CD8-positive, alpha-beta memory T cell (primary cell): ENCODE results near the gene CFI. TPM values are rescaled to one million over a fixed set of nuclear protein-coding genes. Genes with fewer than 3 reads are reported as not detected.
A peak's percentile ranks its signal among the peaks of the same experiment; 100 is the strongest.

ENCODE experiments used
- CTCF ChIA-PET: fragments of 350-600 bp; sonication (Branson Sonifier 250); formaldehyde crosslinking; loops from one replicate; lab custom pipeline; 2021; ENCODE audit warnings: antibody characterized with exemption; lab: Charles Lee
- POLR2A ChIA-PET: fragments of 350-600 bp; sonication (Branson Sonifier 250); formaldehyde crosslinking; loops from one replicate; lab custom pipeline; 2021; ENCODE audit warnings: antibody characterized with exemption; lab: Charles Lee
- DNase-seq, 5 donors: peaks; one replicate each; pipeline versions ENCODE4 v3.0.0 to v3.0.0-alpha.2; 2020 to 2022; ENCODE audit warnings: mixed read lengths in 1 of 5
- H3K27ac ChIP-seq: one replicate; pipeline ENCODE4 v1.7.0; 2013; ENCODE audit warnings: low read depth, mild to moderate bottlenecking, low read length, moderate library complexity
- H3K27me3 ChIP-seq: 2 replicates; pipeline ENCODE4 v1.7.0; 2013; ENCODE audit warnings: low read length, mild to moderate bottlenecking; ENCODE audit not compliant: insufficient read depth, poor library complexity, severe bottlenecking
- H3K36me3 ChIP-seq: 2 replicates; pipeline ENCODE4 v1.7.0; 2013; ENCODE audit warnings: mild to moderate bottlenecking, low read length, moderate library complexity; ENCODE audit not compliant: insufficient read depth
- H3K4me1 ChIP-seq: 2 replicates; pipeline ENCODE4 v1.7.0; 2013; ENCODE audit warnings: mild to moderate bottlenecking, low read length, moderate library complexity; ENCODE audit not compliant: insufficient read depth
- H3K4me3 ChIP-seq: 2 replicates; pipeline ENCODE4 v1.7.0; 2013; ENCODE audit warnings: mild to moderate bottlenecking, low read length
- H3K9me3 ChIP-seq: 2 replicates; pipeline ENCODE4 v1.7.0; 2013; ENCODE audit warnings: mild to moderate bottlenecking, low read length
- H3K27ac Mint-ChIP-seq, 8 donors: one replicate each; pipeline ENCODE4 v1.8.0; 2020 to 2021; ENCODE audit warnings: mixed read lengths in 8 of 8, mild to moderate bottlenecking in 6 of 8, inconsistent platforms in 3 of 8, moderate library complexity in 3 of 8
- H3K27me3 Mint-ChIP-seq, 2 donors: one replicate each; pipeline ENCODE4 v1.8.0; 2020 to 2021; ENCODE audit warnings: mixed read lengths in 2 of 2, mild to moderate bottlenecking in 1 of 2, moderate library complexity in 1 of 2
- H3K36me3 Mint-ChIP-seq, 3 donors: one replicate each; pipeline ENCODE4 v1.8.0; 2020 to 2021; ENCODE audit warnings: mixed read lengths in 3 of 3, inconsistent platforms in 1 of 3, mild to moderate bottlenecking in 1 of 3
- H3K4me1 Mint-ChIP-seq, 3 donors: one replicate each; pipeline ENCODE4 v1.8.0; 2020 to 2021; ENCODE audit warnings: mixed read lengths in 3 of 3, inconsistent platforms in 1 of 3, mild to moderate bottlenecking in 1 of 3
- H3K4me3 Mint-ChIP-seq, 7 donors: one replicate each; pipeline ENCODE4 v1.8.0; 2020 to 2021; ENCODE audit warnings: mixed read lengths in 7 of 7, mild to moderate bottlenecking in 6 of 7, moderate library complexity in 4 of 7, inconsistent platforms in 2 of 7
- H3K9me3 Mint-ChIP-seq, 5 donors: one replicate each; pipeline ENCODE4 v1.8.0; 2020 to 2022; ENCODE audit warnings: mixed read lengths in 5 of 5, mild to moderate bottlenecking in 3 of 5, moderate library complexity in 2 of 5, inconsistent platforms in 1 of 5
- polyA plus RNA-seq: library from polyadenylated mRNA; unstranded; fragments of 300-500 nt; fragmentation: Illumina TruSeq; gene quantifications from one replicate; pipeline ENCODE4 v1.2.3, GENCODE V29; 2021
- total RNA-seq, 2 experiments: library from RNA; stranded (reverse); gene quantifications; one replicate each; pipeline ENCODE4 v1.2.3, GENCODE V29; 2021

Gene CFI
- total RNA-seq (under 1 TPM in 1 of 2 experiments, not detected in 1; 0.13 TPM), polyA plus RNA-seq (not detected)

GRCh38 chr4:109801895-109802319, at the start of gene CFI:
Gene CFI (minus strand): TSS chr4:109801999. CDS start chr4:109801971, 28 bp downstream.
- Mint-ChIP-seq H3K27ac (no peak within 1 kb of the TSS), H3K9me3 (no peaks in the 10 kb centered on the region), H3K27me3 (peaks cover 7 to 15% of the 10 kb centered on the region in 2 donors), H3K4me3 (no peak within 1 kb of the TSS), H3K36me3 (no peaks in the 10 kb centered on the region), H3K4me1 (no peaks in the 10 kb centered on the region)
- Histone ChIP-seq H3K27ac (no peak within 1 kb of the TSS), H3K9me3 (no peaks in the 10 kb centered on the region), H3K4me3 (no peak within 1 kb of the TSS), H3K36me3 (no peaks in the 10 kb centered on the region), H3K27me3 (no peaks in the 10 kb centered on the region), H3K4me1 (no peaks in the 10 kb centered on the region)
- ChIA-PET POLR2A (no interaction called here), CTCF (no interaction called here)
- no peak for DNase-seq

GRCh38 chr4:109850601-109851000, 48.8 kb upstream of the CFI start:
- ChIA-PET POLR2A (no interaction called here), CTCF (no interaction called here)
- Histone ChIP-seq H3K4me3 (no peak overlapping the region), H3K27ac (no peak overlapping the region), H3K36me3 (no peaks in the 10 kb centered on the region), H3K9me3 (no peaks in the 10 kb centered on the region), H3K27me3 (no peaks in the 10 kb centered on the region), H3K4me1 (no peaks in the 10 kb centered on the region)
- Mint-ChIP-seq H3K9me3 (no peaks in the 10 kb centered on the region), H3K36me3 (peaks cover 0 to 16% (median 5%) of the 10 kb centered on the region in 3 donors), H3K4me3 (no peak overlapping the region), H3K27ac (no peak overlapping the region), H3K4me1 (peaks cover 0 to 7% (median 0%) of the 10 kb centered on the region in 3 donors), H3K27me3 (peaks cover 0 to 2% of the 10 kb centered on the region in 2 donors)
- DNase-seq: no peak

DNA sequence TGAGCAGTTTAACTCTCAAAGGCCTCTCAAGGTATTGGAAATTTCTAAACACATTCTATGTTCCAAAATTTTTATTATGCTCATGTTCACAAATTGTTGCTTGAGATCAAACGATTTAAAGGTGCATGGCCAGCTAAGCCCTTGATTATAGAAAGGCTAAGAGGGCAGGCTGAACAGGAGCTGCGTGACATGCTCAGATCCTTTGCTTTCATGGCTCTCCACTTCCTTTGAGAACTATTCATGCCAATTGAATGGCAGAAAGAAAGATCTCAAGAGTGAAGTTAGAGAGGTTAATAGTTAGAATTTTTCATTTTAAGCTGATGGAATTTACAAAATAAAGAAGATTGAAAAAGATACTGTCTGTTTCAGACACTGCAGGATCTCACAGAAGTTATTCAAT, 46.7 kb upstream of the CFI start:
- Histone ChIP-seq H3K27ac (no peak overlapping the region), H3K9me3 (no peaks in the 10 kb centered on the region), H3K4me1 (no peaks in the 10 kb centered on the region), H3K4me3 (no peak overlapping the region), H3K36me3 (no peaks in the 10 kb centered on the region), H3K27me3 (no peaks in the 10 kb centered on the region)
- POLR2A ChIA-PET: no interaction called here
- Mint-ChIP-seq H3K4me3 (no peak overlapping the region), H3K27me3 (peaks cover 0 to 2% of the 10 kb centered on the region in 2 donors), H3K9me3 (no peaks in the 10 kb centered on the region), H3K27ac (no peak overlapping the region), H3K36me3 (peaks cover 0 to 9% (median 3%) of the 10 kb centered on the region in 3 donors), H3K4me1 (peaks cover 0 to 7% (median 0%) of the 10 kb centered on the region in 3 donors)
- no peak for DNase-seq
- CTCF ChIA-PET: no interaction called here

DNA sequence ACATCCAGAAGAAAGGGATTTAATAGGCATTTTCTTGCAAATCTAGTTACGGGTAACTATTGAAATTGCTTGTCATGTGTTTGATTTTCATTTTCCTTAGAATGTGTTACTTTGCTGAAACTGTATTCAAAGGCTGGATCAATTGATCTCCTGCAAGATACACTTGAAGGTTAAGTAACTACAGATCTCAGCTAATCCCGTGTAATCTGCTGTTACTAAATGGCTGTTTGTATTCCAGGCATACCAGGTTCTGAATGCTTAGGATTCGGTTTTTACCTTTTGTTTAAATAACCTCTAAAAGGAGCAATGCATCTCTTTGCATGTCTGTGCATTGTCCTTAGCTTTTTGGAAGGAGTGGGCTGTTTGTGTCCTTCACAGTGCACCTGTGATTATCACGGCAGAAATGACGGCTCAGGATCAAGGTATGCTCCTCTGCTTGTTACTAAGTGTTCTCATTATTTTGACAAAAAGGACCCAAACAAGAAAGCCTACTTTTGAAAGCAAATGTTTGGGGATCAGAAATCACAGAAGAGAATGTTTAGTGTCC, 46.2 kb upstream of the CFI start, which contains the start of gene LRIT3:
TSS of gene LRIT3 (plus strand) at position 212 of the 547 bp plus-strand sequence. CDS start at position 307, 95 bp downstream.
- no peak for DNase-seq
- Mint-ChIP-seq H3K36me3 (peaks cover 0 to 4% (median 2%) of the 10 kb centered on the region in 3 donors), H3K27me3 (no peaks in the 10 kb centered on the region), H3K27ac (no peak within 1 kb of the TSS), H3K9me3 (no peaks in the 10 kb centered on the region), H3K4me3 (no peak within 1 kb of the TSS), H3K4me1 (peaks cover 0 to 4% (median 0%) of the 10 kb centered on the region in 3 donors)
- Histone ChIP-seq H3K27me3 (no peaks in the 10 kb centered on the region), H3K4me3 (no peak within 1 kb of the TSS), H3K27ac (no peak within 1 kb of the TSS), H3K36me3 (no peaks in the 10 kb centered on the region), H3K4me1 (no peaks in the 10 kb centered on the region), H3K9me3 (no peaks in the 10 kb centered on the region)
- CTCF ChIA-PET: no interaction called here
- POLR2A ChIA-PET: no interaction called here

- Histone ChIP-seq H3K4me3 (no peak overlapping the region), H3K9me3 (no peaks in the 10 kb centered on the region), H3K27ac (no peak overlapping the region), H3K27me3 (no peaks in the 10 kb centered on the region), H3K4me1 (no peaks in the 10 kb centered on the region), H3K36me3 (no peaks in the 10 kb centered on the region)
- POLR2A ChIA-PET: no interaction called here
- Mint-ChIP-seq H3K27me3 (no peaks in the 10 kb centered on the region), H3K9me3 (no peaks in the 10 kb centered on the region), H3K4me3 (no peak overlapping the region), H3K4me1 (no peaks in the 10 kb centered on the region), H3K36me3 (peaks cover 0 to 2% (median 1%) of the 10 kb centered on the region in 3 donors), H3K27ac (peak overlapping the region in 1 of 8 donors; percentile 48)
- no peak for DNase-seq
- CTCF ChIA-PET: no interaction called here
Observed at GRCh38 chr4:109846395-109847098, 44.7 kb upstream of the CFI start.

DNA sequence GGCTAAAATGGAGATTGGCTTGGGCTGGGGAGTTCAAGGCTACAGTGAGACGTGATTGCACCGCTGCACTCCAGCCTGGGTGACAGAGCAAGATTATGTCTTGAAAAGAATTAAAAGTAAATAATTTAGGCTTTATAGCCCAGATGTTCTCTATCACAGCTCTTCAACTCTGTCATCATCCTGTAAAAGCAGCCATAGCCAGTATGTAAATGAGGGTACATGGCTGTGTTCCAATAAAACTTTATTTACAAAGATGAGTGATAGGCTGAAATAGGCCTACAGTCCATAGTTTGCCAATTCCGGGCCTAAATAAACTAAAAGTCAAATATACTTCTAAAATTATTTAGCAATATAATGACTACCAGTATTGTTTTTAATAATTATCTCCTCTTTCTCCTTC, 35.2 kb upstream of the CFI start:
- ChIA-PET CTCF (no interaction called here), POLR2A (no interaction called here)
- Histone ChIP-seq H3K27ac (no peak overlapping the region), H3K9me3 (no peaks in the 10 kb centered on the region), H3K27me3 (no peaks in the 10 kb centered on the region), H3K4me1 (no peaks in the 10 kb centered on the region), H3K36me3 (no peaks in the 10 kb centered on the region), H3K4me3 (no peak overlapping the region)
- H3K4me1 Mint-ChIP-seq: no peaks in the 10 kb centered on the region
- H3K4me3 Mint-ChIP-seq: no peak overlapping the region
- H3K9me3 Mint-ChIP-seq: peaks cover 0 to 1% (median 0%) of the 10 kb centered on the region in 5 donors
- DNase-seq: no peak
- no peaks in the 10 kb centered on the region for H3K27me3 Mint-ChIP-seq
- H3K27ac Mint-ChIP-seq: no peak overlapping the region
- H3K36me3 Mint-ChIP-seq: peaks cover 2 to 9% (median 2%) of the 10 kb centered on the region in 3 donors

DNA sequence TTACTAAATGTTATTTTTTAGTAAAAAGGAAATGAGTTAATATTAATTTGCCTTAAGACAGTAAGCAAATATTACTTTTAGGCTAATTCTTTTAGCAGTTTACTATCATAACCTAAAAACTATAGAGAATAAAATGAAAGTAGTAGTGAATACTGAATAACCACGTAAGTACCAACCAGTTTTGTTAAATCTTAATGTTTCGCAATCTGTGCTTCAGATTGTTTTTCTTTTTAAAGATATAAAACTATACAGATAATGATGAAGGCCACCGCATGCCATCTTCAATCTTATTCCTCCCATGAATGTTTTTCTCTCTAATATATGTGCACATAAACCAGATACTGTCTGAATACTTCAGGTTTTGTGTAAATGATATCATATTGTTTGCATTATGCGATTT, 32.0 kb upstream of the CFI start:
- no peaks in the 10 kb centered on the region for H3K9me3 ChIP-seq
- Mint-ChIP-seq H3K4me1 (no peaks in the 10 kb centered on the region), H3K36me3 (peaks cover 2 to 9% (median 3%) of the 10 kb centered on the region in 3 donors), H3K27me3 (no peaks in the 10 kb centered on the region), H3K4me3 (no peak overlapping the region), H3K27ac (no peak overlapping the region), H3K9me3 (peaks cover 0 to 1% (median 0%) of the 10 kb centered on the region in 5 donors)
- no peaks in the 10 kb centered on the region for H3K36me3 ChIP-seq
- H3K4me3 ChIP-seq: no peak overlapping the region
- no peak overlapping the region for H3K27ac ChIP-seq
- no peaks in the 10 kb centered on the region for H3K4me1 ChIP-seq
- H3K27me3 ChIP-seq: no peaks in the 10 kb centered on the region
- POLR2A ChIA-PET: no interaction called here
- DNase-seq: no peak
- CTCF ChIA-PET: no interaction called here

- no peaks in the 10 kb centered on the region for H3K27me3 Mint-ChIP-seq
- Histone ChIP-seq H3K27me3 (no peaks in the 10 kb centered on the region), H3K4me1 (no peaks in the 10 kb centered on the region), H3K27ac (no peak within 1 kb of the TSS), H3K4me3 (no peak within 1 kb of the TSS), H3K36me3 (peaks cover 11% of the 10 kb centered on the region), H3K9me3 (no peaks in the 10 kb centered on the region)
- ChIA-PET POLR2A (no interaction called here), CTCF (interaction anchor here (1.1 to 1.8 kb wide), 2 partner anchors 125 to 394 kb away, joined by 3 to 8 read pairs; partner anchors contain the start of gene SEC24B)
- no peak for DNase-seq
- peaks cover 0 to 28% (median 7%) of the 10 kb centered on the region in 3 donors for H3K36me3 Mint-ChIP-seq
- no peaks in the 10 kb centered on the region for H3K9me3 Mint-ChIP-seq
- H3K27ac Mint-ChIP-seq: no peak within 1 kb of the TSS
- H3K4me3 Mint-ChIP-seq: no peak within 1 kb of the TSS
- peaks cover 0 to 4% (median 0%) of the 10 kb centered on the region in 3 donors for H3K4me1 Mint-ChIP-seq
Observed at GRCh38 chr4:109827672-109828071, 25.9 kb upstream of the CFI start, which contains the start of gene RRH. Gene RRH (plus strand): TSS chr4:109827972. CDS start chr4:109828028, 56 bp downstream.
